NCI-H2081 (cell line): ENCODE data around the gene LILRB4.
"Not testable (repeated sequence)": the region's sequence is repeated elsewhere in the genome, so short reads cannot be mapped to it uniquely, and the experiment has no call there.

Experiments
- DNase-seq, 2 experiments: peaks; one replicate each; lab custom pipeline; 2025; lab: John Stamatoyannopoulos, UW

The LILRB4 gene

DNA sequence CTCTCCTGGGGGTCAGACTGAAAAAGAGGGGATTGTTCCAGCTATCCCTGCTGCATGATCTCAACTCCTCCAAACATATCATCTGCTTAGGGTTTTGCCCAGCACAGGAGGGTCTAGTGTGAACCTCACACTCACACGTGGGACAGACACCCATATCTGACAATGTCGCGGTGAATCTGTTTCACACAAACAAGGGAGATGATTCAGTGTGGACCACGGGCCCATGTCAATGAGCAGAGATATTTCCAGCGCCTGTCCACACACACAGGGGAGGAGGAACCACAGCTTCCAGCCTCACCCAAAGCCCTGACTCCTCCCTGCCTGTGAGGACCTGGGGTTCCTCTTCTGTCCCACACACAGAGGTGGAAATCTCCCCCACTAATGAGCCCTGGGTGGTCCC, 31.9 kb downstream of the LILRB4 start:
- DNase-seq = no peak

DNA sequence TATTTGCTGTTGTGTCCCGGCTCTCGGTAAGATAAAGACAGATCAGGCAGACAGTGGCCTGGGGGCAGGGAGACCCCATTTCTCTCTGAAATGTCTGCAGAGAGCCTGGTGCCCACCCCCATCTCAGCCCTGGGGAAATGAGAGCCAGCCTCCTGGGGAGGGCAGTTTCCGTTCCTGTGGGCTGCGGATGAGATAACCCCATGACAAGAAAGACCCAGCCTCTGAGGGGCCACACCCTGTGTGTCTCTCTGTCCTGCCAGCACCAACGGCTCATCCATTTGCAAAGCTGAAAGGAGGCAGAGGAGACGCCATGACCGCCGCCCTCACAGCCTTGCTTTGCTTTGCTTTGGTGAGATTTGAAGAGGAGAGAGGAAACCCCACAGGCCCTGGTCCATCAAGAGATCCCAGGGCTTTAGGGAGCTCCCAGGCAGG, 33.3 kb downstream of the LILRB4 start:
- no peak for DNase-seq

DNA sequence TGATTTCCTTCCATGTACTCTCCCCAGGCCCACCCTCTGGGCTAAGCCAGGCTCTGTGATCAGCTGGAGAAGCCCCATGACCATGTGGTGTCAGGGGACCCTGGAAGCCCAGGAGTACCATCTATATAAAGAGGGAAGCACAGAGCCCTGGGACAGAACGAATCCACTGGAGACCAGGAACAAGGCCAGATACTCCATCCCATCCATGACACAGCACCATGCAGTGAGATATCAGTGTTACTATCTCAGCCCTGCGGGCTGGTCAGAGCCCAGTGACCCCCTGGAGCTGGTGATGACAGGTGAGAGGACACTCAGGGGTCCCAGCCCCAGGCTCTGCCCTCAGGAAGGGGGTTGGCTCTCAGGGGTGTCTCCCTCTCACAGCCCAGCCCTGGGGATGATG, 34.0 kb downstream of the LILRB4 start:
- no peak for DNase-seq

DNA sequence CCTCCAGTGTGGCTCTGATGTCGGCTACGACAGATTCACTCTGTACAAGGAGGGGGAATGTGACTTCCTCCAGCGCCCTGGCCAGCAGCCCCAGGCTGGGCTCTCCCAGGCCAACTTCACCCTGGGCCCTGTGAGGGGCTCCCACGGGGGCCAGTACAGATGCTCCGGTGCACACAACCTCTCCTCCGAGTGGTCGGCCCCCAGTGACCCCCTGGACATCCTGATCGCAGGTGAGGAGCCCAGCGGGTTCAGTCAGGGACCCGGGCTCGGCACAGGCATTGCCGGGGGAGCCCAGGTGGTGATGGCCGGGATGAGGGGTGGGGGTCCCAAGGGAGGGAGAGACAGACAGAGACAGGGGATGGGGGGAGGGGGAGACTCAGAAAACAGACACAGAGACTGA, 34.9 kb downstream of the LILRB4 start:
- DNase-seq = not testable (repeated sequence)

DNA sequence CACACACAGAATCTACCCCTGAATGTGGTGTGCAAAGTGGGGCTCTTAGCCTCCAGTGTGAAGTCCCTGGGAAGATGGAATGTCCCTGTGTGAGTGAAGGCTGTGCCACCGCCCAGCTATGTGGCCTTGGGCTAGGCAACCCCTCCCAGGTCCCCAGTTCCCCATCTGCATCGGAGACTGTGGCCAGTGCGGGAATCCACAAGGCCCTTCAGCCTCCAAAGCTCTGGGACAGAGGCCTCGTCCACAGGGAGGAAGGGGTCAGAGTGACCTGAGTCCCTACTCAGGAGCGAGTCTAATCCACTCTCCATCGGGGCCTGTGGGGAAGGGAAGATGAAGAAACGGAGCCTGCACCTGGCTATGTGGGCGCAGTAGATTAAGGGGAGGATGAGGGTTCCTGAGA, 42.1 kb downstream of the LILRB4 start:
- DNase-seq = no peak

DNA sequence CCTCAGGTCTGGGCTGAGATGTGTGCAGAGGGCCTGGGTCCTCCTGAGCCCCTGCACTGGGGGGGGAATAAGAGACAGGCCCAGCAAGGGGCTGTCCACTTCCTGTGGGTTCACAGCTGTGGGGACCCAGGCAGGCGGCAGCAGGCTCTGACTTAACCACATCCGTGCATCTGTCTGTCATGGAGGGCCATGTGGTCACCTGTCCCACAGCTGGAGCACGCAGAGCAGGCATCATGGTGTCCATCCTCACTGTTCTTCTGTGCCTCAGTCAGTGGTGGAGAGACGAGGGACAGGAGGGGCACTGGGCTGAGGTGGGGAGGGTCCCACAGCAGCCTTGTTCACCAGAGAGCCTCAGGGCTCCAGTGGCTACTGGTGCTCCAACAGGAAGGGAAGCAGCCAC, 45.2 kb downstream of the LILRB4 start:
- DNase-seq = no peak

DNA sequence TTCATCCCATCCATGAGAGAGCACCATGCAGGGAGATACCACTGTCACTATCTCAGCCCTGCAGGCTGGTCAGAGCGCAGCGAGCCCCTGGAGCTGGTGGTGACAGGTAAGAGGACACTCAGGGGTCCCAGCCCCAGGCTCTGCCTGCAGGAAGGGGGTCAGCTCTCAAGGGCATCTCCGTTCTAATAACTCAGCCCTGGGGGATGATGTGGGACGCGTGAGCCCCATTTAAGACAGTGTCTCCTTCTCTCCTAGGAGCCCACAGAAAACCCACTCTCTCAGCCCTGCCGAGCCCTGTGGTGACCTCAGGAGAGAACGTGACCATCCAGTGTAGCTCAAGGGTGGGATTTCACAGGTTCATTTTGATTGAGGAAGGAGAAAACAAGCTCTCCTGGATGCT, 46.0 kb downstream of the LILRB4 start:
- DNase-seq = no peak

DNA sequence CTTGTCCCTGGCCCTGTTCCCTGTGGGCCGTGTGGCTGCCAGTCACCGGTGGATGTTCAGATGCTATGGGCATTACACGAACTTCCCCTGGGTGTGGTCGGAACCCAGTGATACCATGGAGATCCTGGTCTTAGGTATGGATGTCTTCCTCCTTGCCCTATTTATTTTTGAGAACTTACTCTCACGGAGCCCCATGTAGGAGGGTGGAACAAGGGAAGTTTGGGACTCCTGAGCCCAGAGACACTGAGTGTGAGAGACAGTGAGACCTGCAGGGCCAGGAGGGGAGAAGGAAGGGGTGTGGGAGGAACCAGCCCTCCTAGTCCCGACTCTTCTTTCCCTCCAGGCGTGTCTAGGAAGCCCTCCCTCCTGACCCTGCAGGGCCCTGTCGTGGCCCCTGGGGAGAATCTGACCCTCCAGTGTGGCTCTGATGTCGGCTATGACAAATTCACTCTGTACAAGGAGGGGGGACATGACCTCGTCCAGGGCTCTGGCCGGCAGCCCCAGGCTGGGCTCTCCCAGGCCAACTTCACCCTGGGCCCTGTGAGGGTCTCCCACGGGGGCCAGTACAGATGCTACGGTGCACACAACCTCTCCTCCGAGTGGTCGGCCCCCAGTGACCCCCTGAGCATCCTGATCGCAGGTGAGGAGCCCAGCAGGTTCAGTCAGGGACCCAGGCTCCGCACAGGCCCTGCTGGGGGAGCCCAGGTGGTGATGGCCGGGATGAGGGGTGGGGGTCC, 46.6 kb downstream of the LILRB4 start:
- no peak for DNase-seq

DNA sequence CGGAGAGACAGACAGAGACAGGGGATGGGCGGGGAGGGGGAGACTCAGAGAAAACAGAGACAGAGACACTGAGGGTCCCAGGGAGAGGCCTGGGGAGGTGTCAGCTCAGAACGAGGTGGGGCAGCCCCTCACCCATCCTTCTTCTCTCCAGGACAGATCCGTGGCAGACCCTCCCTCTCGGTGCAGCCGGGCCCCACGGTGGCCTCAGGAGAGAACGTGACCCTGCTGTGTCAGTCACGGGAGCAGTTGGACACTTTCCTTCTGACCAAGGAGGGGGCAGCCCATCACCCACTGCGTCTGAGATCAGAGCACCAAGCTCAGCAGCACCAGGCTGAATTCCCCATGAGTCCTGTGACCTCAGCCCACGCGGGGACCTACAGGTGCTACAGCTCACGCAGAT, 47.2 kb downstream of the LILRB4 start:
- not testable (repeated sequence) for DNase-seq
